Mucosa of stomach (tissue), 1 donor: ENCODE data around the gene DLL1.
"Not testable (repeated sequence)": the region's sequence is repeated elsewhere in the genome, so short reads cannot be mapped to it uniquely, and the experiment has no call there.

ENCODE experiments used
- H3K27me3 ChIP-seq: one replicate; pipeline ENCODE4 v1.7.0; 2013; ENCODE audit warnings: mild to moderate bottlenecking, low read length; ENCODE audit not compliant: control insufficient read depth, insufficient read depth
- H3K36me3 ChIP-seq: one replicate; pipeline ENCODE4 v1.7.0; 2013; ENCODE audit warnings: low read length; ENCODE audit not compliant: control insufficient read depth, insufficient read depth
- H3K4me1 ChIP-seq: one replicate; pipeline ENCODE4 v1.7.0; 2013; ENCODE audit warnings: mild to moderate bottlenecking, low read length; ENCODE audit not compliant: control insufficient read depth, insufficient read depth
- H3K4me3 ChIP-seq: one replicate; pipeline ENCODE4 v1.7.0; 2013; ENCODE audit warnings: low read length
- H3K9ac ChIP-seq: one replicate; pipeline ENCODE4 v1.7.0; 2013; ENCODE audit warnings: mild to moderate bottlenecking, low read length, moderate library complexity
- H3K9me3 ChIP-seq: one replicate; pipeline ENCODE4 v1.7.0; 2013; ENCODE audit warnings: mild to moderate bottlenecking, low read length, moderate library complexity; ENCODE audit not compliant: control insufficient read depth
- donor health status: Pancreatic carcinoma.

Gene DLL1, protein sequence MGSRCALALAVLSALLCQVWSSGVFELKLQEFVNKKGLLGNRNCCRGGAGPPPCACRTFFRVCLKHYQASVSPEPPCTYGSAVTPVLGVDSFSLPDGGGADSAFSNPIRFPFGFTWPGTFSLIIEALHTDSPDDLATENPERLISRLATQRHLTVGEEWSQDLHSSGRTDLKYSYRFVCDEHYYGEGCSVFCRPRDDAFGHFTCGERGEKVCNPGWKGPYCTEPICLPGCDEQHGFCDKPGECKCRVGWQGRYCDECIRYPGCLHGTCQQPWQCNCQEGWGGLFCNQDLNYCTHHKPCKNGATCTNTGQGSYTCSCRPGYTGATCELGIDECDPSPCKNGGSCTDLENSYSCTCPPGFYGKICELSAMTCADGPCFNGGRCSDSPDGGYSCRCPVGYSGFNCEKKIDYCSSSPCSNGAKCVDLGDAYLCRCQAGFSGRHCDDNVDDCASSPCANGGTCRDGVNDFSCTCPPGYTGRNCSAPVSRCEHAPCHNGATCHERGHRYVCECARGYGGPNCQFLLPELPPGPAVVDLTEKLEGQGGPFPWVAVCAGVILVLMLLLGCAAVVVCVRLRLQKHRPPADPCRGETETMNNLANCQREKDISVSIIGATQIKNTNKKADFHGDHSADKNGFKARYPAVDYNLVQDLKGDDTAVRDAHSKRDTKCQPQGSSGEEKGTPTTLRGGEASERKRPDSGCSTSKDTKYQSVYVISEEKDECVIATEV

DNA sequence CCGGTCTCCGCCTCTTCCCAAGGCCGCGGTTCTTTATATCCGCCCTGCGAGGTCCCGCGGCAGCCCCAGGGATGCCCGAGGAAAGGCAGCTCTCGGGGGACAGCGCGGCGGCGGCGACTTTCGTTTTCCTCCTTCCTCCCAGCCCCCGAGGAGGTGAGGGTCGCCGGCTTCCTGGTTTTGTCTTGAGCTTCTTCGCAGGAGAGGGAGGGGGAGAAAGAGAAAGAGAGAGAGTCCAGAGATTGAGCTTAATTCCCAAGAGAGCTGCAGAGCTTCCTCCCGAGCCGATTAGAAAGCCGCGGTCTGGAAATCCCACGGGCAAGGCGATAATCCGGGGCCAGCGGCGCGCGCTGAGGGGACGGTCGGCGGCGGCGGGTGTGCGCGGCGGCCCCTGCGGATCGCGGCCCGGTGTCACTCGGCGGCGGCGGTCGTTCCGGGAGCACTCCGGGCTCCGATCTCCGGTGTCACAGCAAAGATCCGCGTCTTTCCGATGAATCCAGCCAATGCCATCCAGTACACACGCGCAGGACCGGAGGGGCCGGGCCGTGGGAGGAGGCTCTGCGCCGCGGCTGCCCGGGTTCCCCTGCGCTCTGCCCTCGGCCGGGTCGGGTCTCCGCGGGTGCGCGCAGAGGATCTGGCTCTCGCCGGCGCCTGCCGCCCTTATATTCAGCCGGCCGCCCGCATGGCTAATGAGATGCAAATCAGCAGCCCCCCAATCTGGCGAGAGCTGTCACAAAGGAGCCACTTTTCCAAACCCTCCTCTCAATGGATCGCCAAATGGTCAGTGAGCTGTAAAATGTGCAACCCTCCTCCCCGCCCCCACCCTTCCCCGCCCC is at the start of gene DLL1:
DLL1 (minus strand) TSS at position 783 of the 833 bp plus-strand sequence. CDS start 939 bp downstream, outside the sequence.
- H3K4me3 ChIP-seq = peak within 1 kb of the TSS; percentile 35
- peaks cover 92% of the 10 kb centered on the region for H3K27me3 ChIP-seq
- no peaks in the 10 kb centered on the region for H3K9me3 ChIP-seq
- H3K36me3 ChIP-seq = no peaks in the 10 kb centered on the region
- peak within 1 kb of the TSS; percentile 58 for H3K9ac ChIP-seq
- peaks cover 55% of the 10 kb centered on the region for H3K4me1 ChIP-seq

GRCh38 chr6:170335199-170335598 is 44.3 kb upstream of the DLL1 start:
- H3K4me3 ChIP-seq, H3K9ac ChIP-seq, H3K4me1 ChIP-seq, H3K27me3 ChIP-seq, H3K9me3 ChIP-seq, H3K36me3 ChIP-seq: not testable (repeated sequence)

DNA sequence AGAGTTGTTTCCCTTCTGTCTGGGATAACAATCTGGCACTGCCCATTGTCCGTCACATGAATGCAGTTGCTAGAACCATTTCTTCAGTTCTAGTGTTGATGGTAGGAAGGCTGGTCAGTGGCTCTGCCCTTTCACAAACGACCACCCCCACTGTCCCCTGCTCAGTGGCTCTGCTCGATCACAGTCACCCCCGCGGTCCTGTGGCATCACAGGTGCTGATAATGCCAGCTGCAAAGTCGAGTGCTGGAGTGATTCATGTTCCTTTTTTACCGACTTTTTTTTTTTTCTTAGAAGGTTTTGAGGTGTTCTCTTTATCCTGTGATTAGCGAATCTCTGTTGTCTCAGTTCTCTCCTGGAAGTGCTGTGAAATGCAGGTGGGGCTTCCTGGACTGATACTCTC is 38.4 kb upstream of the DLL1 start:
- Histone ChIP-seq H3K36me3 (no peaks in the 10 kb centered on the region), H3K4me1 (no peaks in the 10 kb centered on the region), H3K9me3 (no peaks in the 10 kb centered on the region), H3K4me3 (no peak overlapping the region), H3K27me3 (no peaks in the 10 kb centered on the region), H3K9ac (no peak overlapping the region)

DNA sequence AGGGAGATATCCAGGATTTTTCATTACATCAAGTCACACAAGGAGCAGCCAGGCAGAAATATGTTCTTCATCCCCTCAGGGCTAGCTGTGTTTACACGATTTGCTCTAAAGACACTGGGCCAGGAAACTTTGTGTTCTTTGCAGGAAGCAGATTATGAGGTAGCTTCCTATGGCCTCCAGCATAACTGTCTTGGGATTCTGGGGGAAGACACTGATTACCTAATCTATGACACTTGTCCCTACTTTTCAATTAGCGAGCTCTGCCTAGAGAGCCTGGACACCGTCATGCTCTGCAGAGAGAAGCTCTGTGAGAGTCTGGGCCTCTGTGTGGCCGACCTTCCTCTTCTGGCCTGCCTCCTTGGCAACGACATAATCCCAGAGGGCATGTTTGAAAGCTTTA is 26.8 kb upstream of the DLL1 start:
- Histone ChIP-seq H3K27me3 (no peaks in the 10 kb centered on the region), H3K9ac (no peak overlapping the region), H3K9me3 (no peaks in the 10 kb centered on the region), H3K4me3 (no peak overlapping the region), H3K36me3 (no peaks in the 10 kb centered on the region), H3K4me1 (peaks cover 21% of the 10 kb centered on the region)

DNA sequence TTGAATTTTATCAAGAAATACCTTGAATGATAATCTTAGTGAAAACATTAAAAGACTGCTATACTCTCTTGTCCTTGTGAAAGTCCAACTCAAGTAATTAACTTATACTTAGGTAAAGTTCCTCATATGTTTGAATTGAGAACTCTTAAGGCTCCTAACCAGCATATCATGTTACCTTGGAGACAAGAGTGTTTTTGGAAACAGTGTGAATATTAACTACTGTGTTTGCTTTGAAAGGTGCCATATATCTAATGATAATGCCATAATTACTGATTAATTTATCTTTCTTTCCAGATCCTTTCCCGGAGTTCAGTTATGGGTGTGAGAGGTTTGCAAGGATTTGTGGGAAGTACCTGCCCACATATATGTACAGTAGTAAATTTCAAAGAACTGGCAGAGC is 26.2 kb upstream of the DLL1 start:
- H3K27me3 ChIP-seq = no peaks in the 10 kb centered on the region
- H3K9me3 ChIP-seq = no peaks in the 10 kb centered on the region
- H3K9ac ChIP-seq = no peak overlapping the region
- no peak overlapping the region for H3K4me3 ChIP-seq
- H3K4me1 ChIP-seq = peaks cover 24% of the 10 kb centered on the region
- no peaks in the 10 kb centered on the region for H3K36me3 ChIP-seq

DNA sequence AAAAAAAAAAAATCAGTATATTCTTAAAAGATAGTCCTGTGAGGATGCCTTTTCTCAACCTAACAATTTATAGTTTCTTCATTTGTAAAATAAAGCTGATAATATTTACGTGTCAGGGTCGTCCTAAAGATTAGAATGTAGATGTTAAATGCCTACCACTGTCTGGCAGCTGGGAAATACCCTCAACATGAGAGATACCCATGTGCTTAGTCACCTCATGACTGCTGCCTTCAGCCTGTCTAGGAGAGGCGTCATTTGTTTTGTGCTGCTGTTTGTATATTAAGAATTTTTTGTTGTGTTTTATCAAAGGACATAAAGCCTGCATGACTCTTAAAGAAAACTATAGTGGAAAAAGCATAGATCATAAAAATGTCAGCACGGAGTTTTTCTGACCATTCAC is 25.2 kb upstream of the DLL1 start:
- Histone ChIP-seq H3K4me3 (no peak overlapping the region), H3K9me3 (no peaks in the 10 kb centered on the region), H3K27me3 (no peaks in the 10 kb centered on the region), H3K4me1 (peaks cover 24% of the 10 kb centered on the region), H3K36me3 (no peaks in the 10 kb centered on the region), H3K9ac (no peak overlapping the region)

- Histone ChIP-seq H3K9ac (no peak overlapping the region), H3K36me3 (no peaks in the 10 kb centered on the region), H3K4me1 (peaks cover 24% of the 10 kb centered on the region)
These were observed 24.1 kb upstream of the DLL1 start for GRCh38 chr6:170314983-170315382.

DNA sequence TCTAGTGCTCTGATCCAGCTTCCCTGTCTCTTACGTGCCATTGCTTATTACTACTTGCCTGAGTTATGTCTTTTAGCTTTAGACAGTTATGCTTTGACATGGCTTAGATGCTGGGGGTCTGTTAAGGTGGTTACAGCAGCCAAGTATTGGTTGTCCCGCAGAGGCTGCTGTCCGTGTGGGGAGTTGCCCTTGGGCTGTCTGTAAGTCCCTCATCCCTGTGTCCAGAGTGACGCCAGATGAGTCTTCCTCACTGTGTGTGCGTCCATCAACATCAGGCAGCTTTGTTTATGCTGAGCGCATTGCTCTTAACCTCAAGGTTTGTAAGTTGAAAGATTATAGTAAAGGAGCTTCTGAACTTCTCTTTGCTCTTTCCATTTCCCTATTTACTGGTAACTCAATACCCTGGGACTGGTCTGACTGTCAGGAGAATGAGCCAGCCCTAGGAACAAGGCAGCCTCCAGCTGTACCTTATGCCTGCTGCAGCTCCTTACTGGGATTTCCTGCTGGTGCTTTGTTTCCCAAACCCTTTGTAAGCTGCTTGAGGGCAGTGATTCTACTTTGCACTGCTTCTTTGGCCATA is 22.9 kb upstream of the DLL1 start:
- Histone ChIP-seq H3K9me3 (no peaks in the 10 kb centered on the region), H3K27me3 (no peaks in the 10 kb centered on the region), H3K9ac (no peak overlapping the region), H3K36me3 (no peaks in the 10 kb centered on the region), H3K4me1 (peaks cover 25% of the 10 kb centered on the region), H3K4me3 (no peak overlapping the region)

More at GRCh38 chr6:170314983-170315382, 24.1 kb upstream of the DLL1 start:
- no peaks in the 10 kb centered on the region for H3K9me3 ChIP-seq
- no peak overlapping the region for H3K4me3 ChIP-seq
- H3K27me3 ChIP-seq = no peaks in the 10 kb centered on the region

DNA sequence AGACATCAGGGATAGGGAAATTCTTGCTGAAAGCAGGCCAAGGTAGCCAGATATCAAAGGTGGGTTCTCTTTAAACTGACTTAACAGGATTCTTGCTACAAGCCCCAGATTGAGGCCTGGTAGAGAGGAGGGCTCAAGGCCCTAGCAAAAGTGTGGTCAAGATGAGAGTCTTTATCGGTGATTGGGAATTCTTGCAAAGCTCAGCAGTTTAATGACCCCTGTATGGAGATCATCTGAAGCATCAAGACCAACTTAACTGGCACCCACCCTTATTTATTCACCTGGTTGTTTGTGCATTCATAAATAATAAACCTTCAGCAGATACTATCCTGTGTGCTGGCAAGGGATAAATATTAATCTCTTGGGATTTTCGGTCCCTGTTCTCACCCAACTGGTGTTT is 22.0 kb upstream of the DLL1 start:
- Histone ChIP-seq H3K4me1 (peaks cover 33% of the 10 kb centered on the region), H3K27me3 (no peaks in the 10 kb centered on the region)

DNA sequence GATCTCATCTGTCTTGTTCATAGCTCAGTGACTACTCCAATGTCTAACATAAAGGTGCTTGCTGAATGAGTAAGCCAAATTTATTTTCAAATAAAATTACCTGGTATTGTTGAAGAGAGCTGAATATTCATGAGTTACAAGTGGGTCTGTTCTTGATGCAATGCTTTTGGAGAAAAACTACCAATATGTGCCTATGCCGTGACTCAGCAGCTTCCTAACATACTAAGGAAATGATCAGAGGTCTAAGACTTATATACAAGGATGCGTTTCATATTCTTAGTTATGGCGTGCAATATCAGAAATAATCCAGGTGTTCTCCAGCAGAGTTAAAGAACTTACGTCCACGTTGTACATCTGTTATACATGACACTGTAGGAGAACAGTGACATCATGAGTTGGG is 20.8 kb upstream of the DLL1 start:
- Histone ChIP-seq H3K36me3 (no peaks in the 10 kb centered on the region), H3K4me3 (no peak overlapping the region), H3K4me1 (peaks cover 34% of the 10 kb centered on the region), H3K9ac (no peak overlapping the region), H3K27me3 (no peaks in the 10 kb centered on the region), H3K9me3 (no peaks in the 10 kb centered on the region)

More for the DNA sequence above, 22.0 kb upstream of the DLL1 start:
- H3K36me3 ChIP-seq = no peaks in the 10 kb centered on the region
- H3K9me3 ChIP-seq = no peaks in the 10 kb centered on the region
- H3K4me3 ChIP-seq = no peak overlapping the region
- no peak overlapping the region for H3K9ac ChIP-seq

- H3K36me3 ChIP-seq = no peaks in the 10 kb centered on the region
- peaks cover 26% of the 10 kb centered on the region for H3K4me1 ChIP-seq
- H3K27me3 ChIP-seq = no peaks in the 10 kb centered on the region
- no peak overlapping the region for H3K9ac ChIP-seq
- H3K9me3 ChIP-seq = no peaks in the 10 kb centered on the region
- H3K4me3 ChIP-seq = no peak overlapping the region
These were observed 17.9 kb upstream of the DLL1 start for GRCh38 chr6:170308761-170309160.
